Astrocyte of the spinal cord (primary cell): Measurements from ENCODE around the gene ANKUB1.

Experiments
- DNase-seq: peaks from one replicate; pipeline ENCODE4 v3.0.0; 2011; ENCODE audit warnings: low read depth, low spot score
- H3K4me3 ChIP-seq: 2 replicates; pipeline ENCODE4 v1.5.1; 2011; ENCODE audit warnings: low read depth, mild to moderate bottlenecking, low read length, moderate library complexity
- CTCF ChIP-seq: IDR thresholded peaks from 2 replicates; pipeline ENCODE4 v1.5.1; 2012; ENCODE audit warnings: low read depth, mild to moderate bottlenecking, low read length, inconsistent platforms
- in situ Hi-C: cut with HindIII; loops from 2 replicates; pipeline ENCODE4 v1.10.0; 2017; ENCODE audit warnings: low sequenced_read_pairs

Gene ANKUB1

GRCh38 chr3:149781211-149781610 is 11.1 kb downstream of the ANKUB1 start:
- no peak overlapping the region for H3K4me3 ChIP-seq
- TF ChIP-seq CTCF, result no peak
- in situ Hi-C loops, result no loop called here
- DNase-seq, result no peak

- DNase-seq, result no peak
- in situ Hi-C loops, result no loop called here
- H3K4me3 ChIP-seq, result no peak overlapping the region
- TF ChIP-seq CTCF, result no peak
Observed at GRCh38 chr3:149777414-149778214, 14.7 kb downstream of the ANKUB1 start.

GRCh38 chr3:149776170-149776569 is 16.2 kb downstream of the ANKUB1 start:
- in situ Hi-C loops, result no loop called here
- H3K4me3 ChIP-seq, result no peak overlapping the region
- no peak for DNase-seq
- no peak for TF ChIP-seq CTCF

- no peak for DNase-seq
- TF ChIP-seq CTCF, result no peak
- in situ Hi-C loops, result loop anchor here (25.0 kb wide), 1 partner anchor 261 kb away; no protein-coding TSS in a partner anchor
- H3K4me3 ChIP-seq, result no peak overlapping the region
Observed at GRCh38 chr3:149772861-149773260, 19.5 kb downstream of the ANKUB1 start.

GRCh38 chr3:149771652-149772271 is 20.6 kb downstream of the ANKUB1 start:
- TF ChIP-seq CTCF, result peak; percentile 89
- DNase-seq, result peak; percentile 41
- no peak overlapping the region for H3K4me3 ChIP-seq
- in situ Hi-C loops, result loop anchor here (25.0 kb wide), 1 partner anchor 259 kb away; no protein-coding TSS in a partner anchor

GRCh38 chr3:149770246-149770645 is 22.1 kb downstream of the ANKUB1 start:
- no peak for DNase-seq
- TF ChIP-seq CTCF, result peak; percentile 28
- no peak overlapping the region for H3K4me3 ChIP-seq
- in situ Hi-C loops, result loop anchor here (25.0 kb wide), 1 partner anchor 258 kb away; no protein-coding TSS in a partner anchor
